ENCODE measurements around the gene RTL5. TPM values are rescaled to one million over a fixed set of nuclear protein-coding genes. Genes with fewer than 3 reads are reported as not detected.

RTL5 gene
- total and polyA plus RNA-seq, 10 of the 15 experiments (the other 5 are each of a cell fraction or from before 2014, with no cell fraction given) = under 0.01 to 0.10 (median 0.03) TPM; not detected in 5

DNA sequence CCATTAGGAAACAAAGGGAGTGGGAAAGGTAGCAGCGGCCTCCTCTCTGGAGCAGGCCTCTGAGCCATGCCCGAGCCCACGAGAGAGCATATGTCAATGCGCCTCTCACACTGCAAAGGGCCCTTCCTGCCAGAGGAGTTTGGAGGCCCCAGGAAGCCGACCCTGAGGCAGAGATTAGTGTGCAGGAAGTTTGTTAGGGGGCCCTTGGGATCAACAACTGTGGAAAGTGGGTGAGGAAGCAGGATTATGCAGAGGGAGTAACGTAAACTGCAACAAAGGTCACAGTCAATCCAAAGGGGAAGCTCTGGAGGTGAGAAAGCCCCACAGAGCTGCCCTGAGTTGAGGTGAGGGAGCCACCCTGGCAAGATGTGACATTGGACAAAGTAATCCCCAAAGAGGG is 17.4 kb downstream of the RTL5 start (continued):
- TF ChIP-seq SREBF2 (IDR thresholded peaks at IDR 0.05; ENCODE audit: low read length) (no peak), EZH2 (IDR thresholded peaks at IDR 0.05; ENCODE audit: borderline replicate concordance, control insufficient read depth, low read depth, low read length) (no peak)

DNA sequence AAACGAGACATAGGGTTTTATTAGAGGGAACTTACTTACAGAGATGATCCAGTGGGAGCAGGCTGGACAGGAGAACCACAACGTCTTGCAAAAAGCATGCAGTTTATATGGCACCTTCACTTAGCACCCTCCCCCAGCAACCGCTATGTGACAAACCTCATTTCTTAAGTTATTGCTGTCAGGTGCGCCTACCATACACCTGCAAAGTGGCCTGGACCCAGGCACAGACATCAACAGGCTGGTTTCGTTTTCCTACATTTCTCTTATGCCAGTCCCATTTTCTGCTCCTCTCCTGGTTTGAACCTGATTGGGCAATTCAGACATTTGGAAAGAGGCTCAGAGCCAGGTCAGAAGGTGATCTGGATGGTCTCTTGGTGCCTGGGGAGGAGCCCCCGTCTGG is 18.3 kb downstream of the RTL5 start:
- DNase-seq (ENCODE audit: low read depth, low spot score) = no peak
- Histone ChIP-seq H3K9ac (ENCODE audit: control insufficient read depth, insufficient read depth, low read length) (no peak overlapping the region), H2AFZ (ENCODE audit: control insufficient read depth, low read depth, low read length) (no peak overlapping the region), H3K4me1 (ENCODE audit: control insufficient read depth, insufficient read depth, low read length) (no peaks in the 10 kb centered on the region), H3K36me3 (ENCODE audit: control insufficient read depth in 2 of 2, insufficient read depth in 2 of 2, low read length in 1 of 2) (no peaks in the 10 kb centered on the region), H3K4me3 (no peak overlapping the region), H3K27me3 (replicated peaks in 1 of 2; ENCODE audit: control insufficient read depth in 2 of 2, insufficient read depth in 2 of 2, low read length in 1 of 2) (peaks cover 0 to 3% of the 10 kb centered on the region in 2 experiments; a peak in 2 of 4 replicates), H3K79me2 (ENCODE audit: control insufficient read depth, insufficient read depth, low read length) (no peaks in the 10 kb centered on the region), H3K9me3 (replicated peaks; ENCODE audit: control insufficient read depth, insufficient read depth, low read length) (no peaks in the 10 kb centered on the region), H4K20me1 (ENCODE audit: control insufficient read depth, insufficient read depth) (no peaks in the 10 kb centered on the region), H3K4me2 (ENCODE audit: control insufficient read depth, insufficient read depth) (no peak overlapping the region), H3K27ac (ENCODE audit: control insufficient read depth, insufficient read depth) (no peak overlapping the region)
- ATAC-seq = no peak
- POLR2A ChIA-PET = no interaction called here
- WGBS (ENCODE audit: insufficient coverage, insufficient replicate concordance, low lambda C conversion rate, missing lambda C conversion rate) = 44% methylated on average over 6 of the region's 6 CpGs
- TF ChIP-seq SP1 (IDR thresholded peaks at IDR 0.05; ENCODE audit: low read depth, low read length) (no peak), BCL11A (IDR thresholded peaks at IDR 0.05; ENCODE audit: low read depth, low read length) (no peak), IKZF2 (IDR thresholded peaks at IDR 0.05) (no peak), RUNX3 (IDR thresholded peaks at IDR 0.05; ENCODE audit: low read length) (no peak), ZNF384 (IDR thresholded peaks at IDR 0.05; ENCODE audit: borderline replicate concordance, low read depth, low read length) (no peak), TCF7 (IDR thresholded peaks at IDR 0.05; ENCODE audit: borderline replicate concordance) (no peak), BACH1 (IDR thresholded peaks at IDR 0.05; ENCODE audit: borderline replicate concordance) (no peak)
- TF ChIP-seq, protein P1, sequence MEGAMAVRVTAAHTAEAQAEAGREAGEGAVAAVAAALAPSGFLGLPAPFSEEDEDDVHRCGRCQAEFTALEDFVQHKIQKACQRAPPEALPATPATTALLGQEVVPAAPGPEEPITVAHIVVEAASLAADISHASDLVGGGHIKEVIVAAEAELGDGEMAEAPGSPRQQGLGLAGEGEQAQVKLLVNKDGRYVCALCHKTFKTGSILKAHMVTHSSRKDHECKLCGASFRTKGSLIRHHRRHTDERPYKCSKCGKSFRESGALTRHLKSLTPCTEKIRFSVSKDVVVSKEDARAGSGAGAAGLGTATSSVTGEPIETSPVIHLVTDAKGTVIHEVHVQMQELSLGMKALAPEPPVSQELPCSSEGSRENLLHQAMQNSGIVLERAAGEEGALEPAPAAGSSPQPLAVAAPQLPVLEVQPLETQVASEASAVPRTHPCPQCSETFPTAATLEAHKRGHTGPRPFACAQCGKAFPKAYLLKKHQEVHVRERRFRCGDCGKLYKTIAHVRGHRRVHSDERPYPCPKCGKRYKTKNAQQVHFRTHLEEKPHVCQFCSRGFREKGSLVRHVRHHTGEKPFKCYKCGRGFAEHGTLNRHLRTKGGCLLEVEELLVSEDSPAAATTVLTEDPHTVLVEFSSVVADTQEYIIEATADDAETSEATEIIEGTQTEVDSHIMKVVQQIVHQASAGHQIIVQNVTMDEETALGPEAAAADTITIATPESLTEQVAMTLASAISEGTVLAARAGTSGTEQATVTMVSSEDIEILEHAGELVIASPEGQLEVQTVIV (IDR thresholded peaks at IDR 0.05; ENCODE audit: borderline replicate concordance, partially characterized antibody) = no peak
- RAD21 ChIA-PET (ENCODE audit: unreplicated experiment) = no interaction called here
- in situ Hi-C loops (cut with MboI) = no loop called here
- no peak for FAIRE-seq
- SMC1A ChIA-PET (ENCODE audit: uncharacterized antibody, unreplicated experiment) = no interaction called here
- CTCF ChIA-PET = no interaction called here
- no TSS peak for BruUV-seq (replicated peaks)
- intact Hi-C loops (cut with micrococcal nuclease; ENCODE audit: unreplicated experiment) = no loop called here

Measured in GM12878 (cell line).